DOHH2 (cell line): Measurements from ENCODE around the gene ATP2A3.

Source experiments
- EZH2phosphoT487 ChIP-seq: fragments of 200-600 bp; sonication (generic); IDR thresholded peaks from 2 replicates; pipeline ENCODE4 v1.6.1; 2017; ENCODE audit warnings: borderline replicate concordance, mild to moderate bottlenecking, antibody characterized with exemption, low read length, moderate library complexity, mixed read lengths
- TF ChIP-seq, protein P1 (sequence below): fragments of 200-600 bp; sonication (generic); IDR thresholded peaks from one replicate; pipeline ENCODE4 v1.5.1; 2014; ENCODE audit warnings: antibody characterized with exemption, mild to moderate bottlenecking, low read depth, low read length; ENCODE audit not compliant: poor library complexity, severe bottlenecking

DNA sequence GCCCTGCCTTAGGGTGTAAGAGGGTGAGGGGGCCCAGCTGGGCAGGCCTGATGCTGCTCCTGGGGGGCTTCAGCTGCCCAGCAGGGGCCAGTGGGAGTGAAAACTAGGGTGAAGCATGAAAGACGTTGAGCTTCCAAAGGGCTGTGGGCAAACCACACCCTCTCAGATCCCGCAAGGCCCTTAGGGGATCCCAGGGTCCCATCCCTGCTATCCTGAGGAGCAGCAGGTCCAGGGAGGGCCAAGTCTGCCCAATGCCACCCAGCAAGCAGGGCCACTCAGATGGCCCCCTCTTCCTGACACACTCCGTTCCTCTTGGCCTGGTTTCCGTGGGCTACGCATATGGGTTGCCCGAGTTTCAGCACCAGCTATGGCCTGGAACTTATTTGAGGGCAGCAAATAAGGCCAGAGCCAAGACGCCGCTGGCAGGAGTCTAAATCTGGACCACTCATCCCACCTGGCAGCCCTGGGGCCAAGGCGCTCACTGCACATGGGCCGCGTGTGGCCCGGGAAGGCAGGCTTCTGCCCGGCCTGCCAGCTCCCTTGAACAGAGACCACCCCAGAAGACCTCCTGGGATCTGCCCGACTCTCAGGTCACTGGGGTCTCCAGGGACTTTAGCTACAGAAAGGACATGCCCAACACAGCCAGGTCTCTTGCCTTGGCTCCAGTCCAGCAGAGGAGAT, 4.2 kb downstream of the ATP2A3 start:
- TF ChIP-seq, protein P1, sequence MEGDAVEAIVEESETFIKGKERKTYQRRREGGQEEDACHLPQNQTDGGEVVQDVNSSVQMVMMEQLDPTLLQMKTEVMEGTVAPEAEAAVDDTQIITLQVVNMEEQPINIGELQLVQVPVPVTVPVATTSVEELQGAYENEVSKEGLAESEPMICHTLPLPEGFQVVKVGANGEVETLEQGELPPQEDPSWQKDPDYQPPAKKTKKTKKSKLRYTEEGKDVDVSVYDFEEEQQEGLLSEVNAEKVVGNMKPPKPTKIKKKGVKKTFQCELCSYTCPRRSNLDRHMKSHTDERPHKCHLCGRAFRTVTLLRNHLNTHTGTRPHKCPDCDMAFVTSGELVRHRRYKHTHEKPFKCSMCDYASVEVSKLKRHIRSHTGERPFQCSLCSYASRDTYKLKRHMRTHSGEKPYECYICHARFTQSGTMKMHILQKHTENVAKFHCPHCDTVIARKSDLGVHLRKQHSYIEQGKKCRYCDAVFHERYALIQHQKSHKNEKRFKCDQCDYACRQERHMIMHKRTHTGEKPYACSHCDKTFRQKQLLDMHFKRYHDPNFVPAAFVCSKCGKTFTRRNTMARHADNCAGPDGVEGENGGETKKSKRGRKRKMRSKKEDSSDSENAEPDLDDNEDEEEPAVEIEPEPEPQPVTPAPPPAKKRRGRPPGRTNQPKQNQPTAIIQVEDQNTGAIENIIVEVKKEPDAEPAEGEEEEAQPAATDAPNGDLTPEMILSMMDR, result no peak
- no peak for TF ChIP-seq EZH2phosphoT487
